ENCODE results near the gene NCAM2.

The NCAM2 gene

GRCh38 chr21:21179619-21180298, 181.6 kb downstream of the NCAM2 start:
- no peak for DNase-seq

- no peak for DNase-seq
These were observed 184.3 kb downstream of the NCAM2 start for GRCh38 chr21:21182401-21183010.

GRCh38 chr21:21183092-21183491, 184.9 kb downstream of the NCAM2 start:
- no peak for DNase-seq

GRCh38 chr21:21184771-21185528, 186.7 kb downstream of the NCAM2 start:
- no peak for DNase-seq

GRCh38 chr21:21187579-21187978, 189.4 kb downstream of the NCAM2 start:
- DNase-seq: no peak

- DNase-seq: no peak
These were observed 190.4 kb downstream of the NCAM2 start for GRCh38 chr21:21188513-21189195.

- no peak for DNase-seq
These were observed 197.3 kb downstream of the NCAM2 start for GRCh38 chr21:21195417-21195943.

GRCh38 chr21:21196087-21196486, 197.9 kb downstream of the NCAM2 start:
- DNase-seq: no peak

GRCh38 chr21:21196848-21197247, 198.6 kb downstream of the NCAM2 start:
- DNase-seq: no peak

- DNase-seq: no peak
These were observed 201.3 kb downstream of the NCAM2 start for GRCh38 chr21:21199342-21200102.

GRCh38 chr21:21200103-21200938, 202.1 kb downstream of the NCAM2 start:
- DNase-seq: peak; percentile 9

- no peak for DNase-seq
These were observed 202.9 kb downstream of the NCAM2 start for GRCh38 chr21:21200939-21201615.

- DNase-seq: no peak
These were observed 205.7 kb downstream of the NCAM2 start for GRCh38 chr21:21203822-21204339.

GRCh38 chr21:21204366-21204996, 206.3 kb downstream of the NCAM2 start:
- no peak for DNase-seq

GRCh38 chr21:21205604-21206003, 207.4 kb downstream of the NCAM2 start:
- no peak for DNase-seq

- DNase-seq: no peak
These were observed 212.3 kb downstream of the NCAM2 start for GRCh38 chr21:21210552-21210951.

- no peak for DNase-seq
These were observed 215.1 kb downstream of the NCAM2 start for GRCh38 chr21:21213297-21213696.

- no peak for DNase-seq
These were observed 217.8 kb downstream of the NCAM2 start for GRCh38 chr21:21216047-21216446.

GRCh38 chr21:21226472-21226871, 228.3 kb downstream of the NCAM2 start:
- no peak for DNase-seq

GRCh38 chr21:21230672-21231071, 232.5 kb downstream of the NCAM2 start:
- no peak for DNase-seq
